Middle frontal gyrus (tissue), 1 donor: ENCODE data around the gene CAND2.

Experiments
- DNase-seq: peaks from one replicate; pipeline ENCODE4 v3.0.0-alpha.2; 2015; ENCODE audit warnings: low spot score; ENCODE audit errors: extremely low spot score

Gene CAND2

GRCh38 chr3:12807066-12807465, 10.6 kb downstream of the CAND2 start:
- no peak for DNase-seq

- no peak for DNase-seq
Observed at GRCh38 chr3:12807601-12808359, 11.3 kb downstream of the CAND2 start.

- no peak for DNase-seq
Observed at GRCh38 chr3:12808587-12808986, 12.1 kb downstream of the CAND2 start.

- no peak for DNase-seq
Observed at GRCh38 chr3:12809001-12809400, 12.5 kb downstream of the CAND2 start.

GRCh38 chr3:12809435-12809834, 13.0 kb downstream of the CAND2 start:
- no peak for DNase-seq

- peak; percentile 86 for DNase-seq
Observed at GRCh38 chr3:12810013-12810780, 13.7 kb downstream of the CAND2 start.

GRCh38 chr3:12810961-12811360, 14.5 kb downstream of the CAND2 start:
- no peak for DNase-seq

- no peak for DNase-seq
Observed at GRCh38 chr3:12812812-12813211, 16.3 kb downstream of the CAND2 start.

GRCh38 chr3:12813967-12814366, 17.5 kb downstream of the CAND2 start:
- DNase-seq, result no peak

GRCh38 chr3:12815078-12815477, 18.6 kb downstream of the CAND2 start:
- DNase-seq, result no peak

- no peak for DNase-seq
Observed at GRCh38 chr3:12815719-12816118, 19.2 kb downstream of the CAND2 start.

GRCh38 chr3:12816521-12817342, 20.3 kb downstream of the CAND2 start:
- no peak for DNase-seq

GRCh38 chr3:12817343-12817710, 20.8 kb downstream of the CAND2 start:
- DNase-seq, result no peak

GRCh38 chr3:12818273-12818672, 21.8 kb downstream of the CAND2 start:
- DNase-seq, result no peak

- DNase-seq, result no peak
Observed at GRCh38 chr3:12818773-12819172, 22.3 kb downstream of the CAND2 start.

- no peak for DNase-seq
Observed at GRCh38 chr3:12822725-12823373, 26.4 kb downstream of the CAND2 start.

- DNase-seq, result no peak
Observed at GRCh38 chr3:12824299-12824698, 27.8 kb downstream of the CAND2 start.

GRCh38 chr3:12825156-12825555, 28.7 kb downstream of the CAND2 start:
- DNase-seq, result no peak

GRCh38 chr3:12828751-12829150, 32.3 kb downstream of the CAND2 start:
- DNase-seq, result no peak

- no peak for DNase-seq
Observed at GRCh38 chr3:12829404-12829803, 32.9 kb downstream of the CAND2 start.
